Activated naive CD4-positive, alpha-beta T cell (primary cell): Measurements from ENCODE around the gene DEGS2.
"Not testable (repeated sequence)": the region's sequence is repeated elsewhere in the genome, so short reads cannot be mapped to it uniquely, and the experiment has no call there.

Source experiments
- DNase-seq, 4 experiments: peaks; one replicate each; lab custom pipeline; 2025; lab: John Stamatoyannopoulos, UW

Gene DEGS2

DNA sequence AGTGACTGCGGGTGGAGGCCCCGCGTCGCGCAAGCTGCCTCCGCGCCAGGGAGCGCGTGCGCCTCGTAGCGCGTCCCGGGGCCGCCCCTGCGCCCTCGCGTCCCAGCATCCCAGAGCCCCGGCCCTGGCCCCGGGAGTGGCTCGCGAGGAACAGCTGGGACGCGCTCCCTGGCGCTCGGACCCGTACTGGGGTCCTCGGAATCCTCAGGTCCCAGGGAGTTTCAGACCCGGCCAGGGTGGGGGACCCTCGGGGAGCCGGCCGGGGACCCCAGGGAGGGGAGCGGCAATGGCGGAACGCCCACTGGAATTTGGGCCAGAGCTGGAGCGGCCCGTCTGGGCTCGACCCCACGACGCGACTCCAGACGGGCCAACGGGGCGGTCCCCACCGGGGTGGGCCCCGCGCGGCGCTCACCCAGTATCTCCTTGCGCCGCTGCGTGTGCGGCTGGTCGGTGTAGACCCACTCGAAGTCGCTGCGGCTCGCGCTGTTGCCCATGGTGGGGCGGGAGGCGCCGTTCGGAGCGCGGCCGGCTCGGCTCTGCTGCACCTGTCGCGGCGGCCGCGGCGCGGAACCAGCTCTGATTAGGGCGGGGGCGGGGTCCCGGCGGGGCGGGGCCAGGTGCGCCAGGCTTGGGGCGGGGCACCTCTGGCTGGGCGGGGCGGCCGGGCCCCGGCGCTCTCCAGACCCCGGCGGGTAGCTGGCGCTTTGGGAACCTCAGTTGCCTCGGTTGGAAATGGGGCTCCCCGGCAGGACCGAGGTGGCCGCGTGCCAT is at the start of gene DEGS2:
Gene DEGS2 (minus strand): TSS at position 552 of the 771 bp plus-strand sequence. CDS start 58 bp downstream, at position 494.
- peak in 3 of 4 experiments; percentile 39 to 73 (median 43) for DNase-seq

DNA sequence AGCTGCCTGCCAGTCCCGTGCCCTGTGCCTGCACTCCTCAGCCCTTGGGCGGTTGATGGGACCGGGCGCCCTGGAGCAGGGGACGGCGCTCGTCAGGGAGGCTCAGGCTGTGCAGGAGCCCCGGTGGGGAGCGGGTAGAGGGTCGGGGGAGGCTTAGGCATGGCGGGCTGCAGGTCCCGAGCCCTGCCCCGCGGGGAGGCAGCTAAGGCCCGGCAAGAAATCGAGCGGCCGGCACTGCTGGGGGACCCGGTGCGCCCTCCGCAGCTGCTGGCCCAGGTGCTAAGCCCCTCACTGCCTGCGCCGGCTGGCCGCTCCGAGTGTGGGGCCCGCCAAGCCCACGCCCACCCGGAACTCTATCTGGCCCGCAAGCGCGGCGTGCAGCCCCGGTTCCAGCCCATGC is 48.7 kb upstream of the DEGS2 start:
- not testable (repeated sequence) for DNase-seq

GRCh38 chr14:100207588-100207987 is 48.1 kb upstream of the DEGS2 start:
- DNase-seq, result not testable (repeated sequence)

DNA sequence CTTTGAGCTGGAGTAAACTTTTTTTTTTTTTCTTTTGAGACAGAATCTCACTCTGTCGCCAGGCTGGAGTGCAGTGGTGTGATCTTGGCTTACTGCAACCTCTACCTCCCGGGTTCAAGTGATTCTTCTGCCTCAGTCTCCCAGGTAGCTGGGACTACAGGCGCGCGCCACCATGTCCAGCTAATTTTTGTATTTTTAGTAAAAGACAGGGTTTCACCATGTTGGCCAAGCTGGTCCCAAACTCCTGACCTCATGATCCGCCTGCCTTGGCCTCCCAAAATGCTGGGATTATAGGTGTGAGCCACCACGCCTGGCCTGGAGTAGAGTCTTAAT is 45.4 kb upstream of the DEGS2 start:
- not testable (repeated sequence) for DNase-seq

DNA sequence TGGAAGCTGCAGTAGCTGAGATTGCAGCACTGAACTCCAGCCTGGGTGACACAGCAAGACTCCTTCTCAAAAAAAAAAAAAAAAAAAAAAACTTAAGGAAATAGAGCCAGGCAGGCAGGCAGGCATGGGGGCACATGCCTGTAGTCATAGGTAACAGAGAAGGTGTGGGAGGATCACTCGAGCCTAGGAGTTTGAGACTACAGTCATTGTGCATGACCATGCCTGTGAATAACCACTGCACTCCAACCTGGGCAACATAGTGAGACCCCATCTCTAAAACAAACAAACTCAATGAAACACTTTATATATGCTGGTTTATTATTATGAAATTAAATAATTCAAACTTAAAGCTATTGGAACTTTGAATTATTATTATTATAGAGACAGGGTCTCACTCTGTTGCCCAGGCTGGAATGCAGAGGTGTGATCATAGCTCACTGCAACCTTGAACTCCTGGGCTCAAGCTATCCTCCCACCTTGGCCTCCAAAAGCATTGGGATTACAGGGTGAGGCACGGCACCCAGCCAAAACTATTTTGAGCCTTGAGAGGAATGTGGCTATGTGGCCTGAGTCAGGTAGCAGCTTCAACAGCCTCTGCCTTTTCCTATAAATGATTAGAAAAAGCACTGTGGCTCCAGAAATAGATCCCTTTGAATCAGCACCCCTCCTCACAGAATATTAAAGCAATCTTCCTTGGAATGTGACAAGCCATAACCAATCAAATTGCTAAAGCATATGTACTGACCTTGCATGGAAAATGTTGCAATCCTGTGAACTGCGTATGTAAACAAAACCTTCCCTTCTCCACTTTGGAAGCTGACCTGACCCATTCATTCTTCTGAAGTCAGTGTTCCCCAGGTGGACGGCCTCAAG is 44.8 kb upstream of the DEGS2 start:
- no peak for DNase-seq

- no peak for DNase-seq
These were observed 43.7 kb upstream of the DEGS2 start for GRCh38 chr14:100203146-100203545.

- no peak for DNase-seq
These were observed 43.3 kb upstream of the DEGS2 start for GRCh38 chr14:100202712-100203111.

DNA sequence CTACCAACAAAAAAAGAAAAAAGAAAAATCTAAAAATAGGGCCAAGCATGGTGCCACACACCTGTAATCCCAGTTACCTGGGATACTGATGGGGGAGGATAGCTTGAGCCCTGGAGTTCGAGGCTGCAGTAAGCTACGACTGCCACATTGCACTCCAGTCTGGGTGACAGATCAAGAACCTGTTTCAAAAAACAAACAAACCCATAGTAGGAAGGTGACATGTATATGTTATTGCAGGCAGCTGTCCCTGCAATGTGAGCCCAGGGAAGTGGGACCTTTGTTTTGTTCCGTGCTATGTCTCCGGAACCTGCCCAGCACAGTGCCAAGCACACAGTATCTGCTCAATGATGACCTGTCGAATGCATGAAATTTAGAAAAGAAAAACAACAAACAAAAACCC is 42.3 kb upstream of the DEGS2 start:
- DNase-seq, result no peak

- DNase-seq, result no peak
These were observed 40.9 kb upstream of the DEGS2 start for GRCh38 chr14:100200311-100200710.

DNA sequence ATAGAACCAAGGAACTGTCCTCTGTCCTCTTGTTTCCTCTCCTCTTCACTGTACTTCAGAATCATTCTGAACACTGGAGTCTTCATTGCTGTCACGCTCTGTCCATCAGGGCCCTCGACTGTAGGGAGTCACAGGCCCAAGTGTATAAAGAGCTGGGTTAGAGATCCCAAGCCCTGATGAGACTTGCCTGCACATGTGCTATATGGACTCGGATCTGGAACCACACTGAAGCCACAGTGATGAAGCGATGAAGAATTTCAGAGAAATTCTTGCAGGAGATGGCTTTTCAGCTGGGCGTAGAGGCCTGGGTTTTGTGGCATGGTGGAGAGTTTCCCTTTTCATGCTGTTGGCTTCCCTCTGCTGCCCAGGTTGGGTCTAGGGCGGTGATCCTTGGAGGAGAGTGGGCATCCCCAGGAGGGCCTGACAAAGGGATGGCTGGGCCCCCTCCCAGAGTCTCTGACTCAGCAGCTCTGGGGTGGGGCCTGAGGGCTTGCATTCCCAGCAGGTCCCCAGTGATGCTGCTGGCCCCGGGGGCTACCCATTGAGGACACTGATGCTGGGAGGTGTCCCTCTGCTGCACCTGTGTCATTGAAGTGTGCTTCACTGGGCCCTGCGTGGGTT is 39.9 kb upstream of the DEGS2 start:
- DNase-seq, result no peak

GRCh38 chr14:100193417-100194357 is 34.2 kb upstream of the DEGS2 start:
- DNase-seq, result no peak

DNA sequence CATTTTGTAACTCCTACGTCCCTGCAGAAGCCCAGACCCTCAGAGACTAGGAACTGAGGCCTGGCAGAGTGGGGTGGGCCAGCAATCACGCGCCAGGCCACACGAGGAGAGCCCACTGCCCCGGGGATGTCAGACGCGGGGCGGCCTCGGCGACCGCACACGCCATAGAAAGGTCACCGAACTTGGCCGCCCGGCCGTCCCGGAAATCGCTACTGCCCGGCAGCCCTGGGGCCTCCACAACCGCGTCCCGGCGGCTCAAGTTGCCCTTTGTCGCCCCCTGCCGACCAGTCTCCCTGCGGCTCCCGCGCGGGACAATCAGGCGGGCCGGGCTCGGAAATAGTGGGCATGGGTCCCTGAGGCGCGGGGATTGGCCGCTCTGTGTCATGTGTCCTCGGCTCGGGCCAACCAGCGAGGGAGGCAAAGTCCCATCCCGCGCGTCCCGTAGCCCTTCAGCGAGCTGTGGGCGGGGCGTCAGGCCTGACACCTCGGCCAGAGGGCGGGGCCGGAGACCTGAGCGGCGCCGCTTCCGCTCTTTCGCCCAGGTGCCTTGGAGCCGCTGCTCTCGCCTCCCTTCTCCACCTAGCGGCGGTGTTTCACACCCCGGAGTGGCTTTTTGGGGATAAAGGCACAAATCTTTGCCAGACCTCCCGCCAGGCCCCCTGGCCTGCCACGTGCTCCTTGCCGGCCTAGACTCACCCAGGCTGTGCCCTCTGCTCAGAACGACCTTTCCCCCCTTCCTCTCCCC is 33.4 kb upstream of the DEGS2 start:
- DNase-seq, result peak; percentile 98 to 100 (median 99)

- no peak for DNase-seq
These were observed 32.8 kb upstream of the DEGS2 start for GRCh38 chr14:100192250-100192671.

GRCh38 chr14:100191584-100192249 is 32.3 kb upstream of the DEGS2 start:
- DNase-seq, result no peak

- no peak for DNase-seq
These were observed 30.7 kb upstream of the DEGS2 start for GRCh38 chr14:100190126-100190525.

DNA sequence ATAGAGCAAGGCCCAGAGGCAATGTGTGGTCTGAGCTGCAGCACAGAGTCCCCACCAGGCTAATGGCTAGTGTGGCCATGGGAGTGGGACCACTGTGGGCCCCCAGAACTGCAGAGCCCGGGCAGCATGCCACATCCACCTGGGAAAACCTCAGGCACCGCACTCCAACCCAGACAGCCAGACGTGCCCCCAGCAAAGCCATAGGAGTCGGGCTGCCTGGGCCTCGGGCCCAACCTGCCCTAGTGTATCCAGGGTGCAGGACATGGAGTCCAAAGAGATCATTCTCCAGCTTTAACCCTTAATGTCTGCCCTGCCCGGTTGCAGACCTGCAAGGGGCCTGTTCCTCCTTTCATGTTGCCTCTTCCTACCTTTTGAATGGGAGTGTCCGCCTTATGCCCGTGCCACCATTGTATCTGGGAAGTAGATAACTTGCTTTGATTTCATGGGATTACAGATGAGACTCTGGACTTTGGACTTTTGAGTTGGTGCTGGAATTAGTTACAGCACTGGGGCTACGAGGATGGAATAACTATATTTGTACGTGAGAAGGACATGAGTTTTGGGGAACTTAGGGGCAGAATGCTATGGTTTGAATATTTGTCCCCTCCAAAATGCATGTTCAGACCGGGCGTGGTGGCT is 29.1 kb upstream of the DEGS2 start:
- no peak for DNase-seq

GRCh38 chr14:100187247-100187833 is 27.9 kb upstream of the DEGS2 start:
- no peak for DNase-seq

DNA sequence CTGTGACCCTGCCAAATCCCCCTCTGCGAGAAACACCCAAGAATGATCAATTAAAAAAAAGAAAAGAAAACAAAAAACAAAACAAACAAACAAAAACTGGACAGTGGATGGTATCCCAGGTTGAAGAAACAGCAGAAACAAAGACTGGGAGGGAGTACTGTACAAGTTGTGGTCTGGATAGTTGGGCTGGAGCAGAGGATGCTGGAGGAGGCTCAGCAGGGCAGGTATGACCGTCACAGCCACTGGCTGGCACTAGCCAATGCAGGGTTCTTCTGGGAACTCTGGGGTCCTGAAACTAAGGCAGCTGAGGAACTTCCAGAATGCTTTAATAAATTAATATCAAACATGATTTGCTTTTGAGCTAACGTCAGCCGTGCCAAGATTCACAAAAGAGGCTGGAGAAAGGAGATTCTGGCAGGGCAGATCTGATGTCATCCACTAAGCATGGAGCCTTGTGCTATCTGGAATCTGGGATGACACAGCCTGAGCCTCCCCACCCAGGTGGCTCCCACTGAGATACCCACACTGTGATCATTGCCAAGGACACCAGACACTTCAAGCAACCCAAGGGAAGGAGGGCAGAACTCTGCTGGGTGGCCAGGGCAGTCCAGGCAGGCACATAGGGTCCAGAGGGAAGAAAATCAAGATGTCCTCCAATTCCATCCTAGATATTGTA is 22.6 kb upstream of the DEGS2 start:
- not testable (repeated sequence) for DNase-seq

- DNase-seq, result not testable (repeated sequence)
These were observed 21.2 kb upstream of the DEGS2 start for GRCh38 chr14:100180671-100181070.
